NCI-H187 treated with DMSO at 0.1 percent for 48 hours (cell line): ENCODE measurements around the gene TNFRSF25.
"Not testable (repeated sequence)": the region's sequence is repeated elsewhere in the genome, so short reads cannot be mapped to it uniquely, and the experiment has no call there.

Source experiments
- DNase-seq: peaks from one replicate; lab custom pipeline; 2025; lab: John Stamatoyannopoulos, UW

TNFRSF25 gene

GRCh38 chr1:6501279-6501813 is 35.4 kb upstream of the TNFRSF25 start:
- no peak for DNase-seq

GRCh38 chr1:6500544-6501278 is 34.7 kb upstream of the TNFRSF25 start:
- DNase-seq = no peak

DNA sequence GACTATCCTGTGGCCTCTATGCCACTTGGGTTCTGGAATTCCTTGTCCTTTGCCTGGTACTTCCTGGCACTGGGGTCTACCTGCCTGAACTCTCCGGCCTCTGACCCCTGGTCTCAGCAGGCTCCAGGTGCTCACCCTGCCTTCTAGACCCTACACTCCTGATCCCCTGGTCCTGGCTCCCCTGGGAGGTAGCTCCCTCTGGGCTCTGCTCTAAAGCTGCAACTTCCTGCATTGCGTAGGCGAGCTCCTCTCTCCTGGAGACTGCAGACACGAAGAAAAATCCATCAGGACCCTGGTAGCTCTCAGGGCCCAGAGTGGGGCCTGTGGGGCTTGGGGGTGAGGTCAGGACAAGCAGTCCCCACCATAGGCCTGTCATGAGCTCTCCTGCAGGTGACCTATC is 33.3 kb upstream of the TNFRSF25 start:
- DNase-seq = no peak

DNA sequence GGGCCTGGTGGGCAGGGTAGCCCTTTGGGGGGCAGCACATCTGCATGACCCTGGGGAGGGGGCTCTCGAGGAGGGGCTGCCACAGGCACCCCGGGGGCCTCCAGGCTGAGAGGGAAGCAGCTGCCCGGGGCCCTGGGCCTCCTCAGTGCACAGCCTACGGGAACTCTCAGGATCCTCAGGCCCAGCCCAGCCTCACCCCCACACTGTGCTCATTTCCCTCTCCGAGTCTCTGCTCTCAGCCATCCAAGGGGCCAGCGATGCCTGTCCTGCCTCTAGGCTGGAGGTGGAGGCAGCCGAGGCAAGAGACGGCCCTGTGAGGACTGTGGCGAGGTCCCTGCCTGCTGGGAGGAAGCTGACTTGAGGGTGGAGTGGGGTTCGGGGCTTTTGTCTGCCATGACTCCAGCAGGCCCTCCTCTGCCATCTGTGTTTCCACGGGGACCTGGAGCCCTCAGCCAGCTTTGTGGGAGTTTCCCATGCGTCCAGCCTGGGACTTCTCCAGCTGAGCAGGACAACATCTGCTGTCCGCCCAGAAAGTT is 32.7 kb upstream of the TNFRSF25 start:
- DNase-seq = no peak

- DNase-seq = no peak
Observed at GRCh38 chr1:6497867-6498575, 32.0 kb upstream of the TNFRSF25 start.

- no peak for DNase-seq
Observed at GRCh38 chr1:6497215-6497866, 31.4 kb upstream of the TNFRSF25 start.

DNA sequence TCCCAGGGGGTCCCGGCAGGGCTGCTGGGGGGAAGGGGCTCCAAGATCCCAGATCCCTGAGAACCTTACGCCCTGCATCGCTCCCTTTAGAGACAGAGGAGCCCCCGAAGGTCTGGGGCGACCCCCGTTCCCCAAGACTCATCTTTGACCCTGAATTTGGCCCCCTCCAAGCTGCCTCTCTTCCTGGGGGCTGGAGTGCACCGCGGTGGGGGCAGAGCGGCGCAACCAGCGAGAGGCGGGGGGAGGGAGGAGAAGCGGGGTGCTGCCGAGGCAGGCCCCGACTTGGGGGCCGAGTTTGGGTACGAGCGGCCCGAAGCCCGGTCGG is 30.9 kb upstream of the TNFRSF25 start:
- DNase-seq = no peak

GRCh38 chr1:6496365-6496721 is 30.4 kb upstream of the TNFRSF25 start:
- DNase-seq = no peak

- no peak for DNase-seq
Observed at GRCh38 chr1:6495540-6496364, 29.8 kb upstream of the TNFRSF25 start.

DNA sequence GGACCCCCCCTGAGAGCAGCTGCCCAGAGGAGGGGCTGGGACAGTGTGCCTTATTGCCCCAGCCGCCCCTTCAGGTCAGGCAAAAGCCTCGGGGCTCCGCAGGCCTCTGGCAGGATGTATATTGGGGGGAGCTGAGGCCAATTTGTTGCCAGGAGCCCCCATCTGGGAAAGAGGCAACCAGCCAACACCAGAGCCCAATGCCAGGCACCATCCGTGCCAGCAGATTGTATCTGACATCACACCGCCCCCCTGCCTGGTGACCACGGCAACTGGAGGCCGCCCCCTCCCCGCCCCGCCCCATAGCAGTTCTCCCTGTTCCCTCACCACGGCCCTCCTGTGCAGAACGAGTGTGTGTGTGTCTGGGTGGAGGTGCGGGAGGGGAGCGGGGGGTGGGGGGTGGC is 29.1 kb upstream of the TNFRSF25 start:
- no peak for DNase-seq

GRCh38 chr1:6494627-6495026 is 28.7 kb upstream of the TNFRSF25 start:
- DNase-seq = no peak

DNA sequence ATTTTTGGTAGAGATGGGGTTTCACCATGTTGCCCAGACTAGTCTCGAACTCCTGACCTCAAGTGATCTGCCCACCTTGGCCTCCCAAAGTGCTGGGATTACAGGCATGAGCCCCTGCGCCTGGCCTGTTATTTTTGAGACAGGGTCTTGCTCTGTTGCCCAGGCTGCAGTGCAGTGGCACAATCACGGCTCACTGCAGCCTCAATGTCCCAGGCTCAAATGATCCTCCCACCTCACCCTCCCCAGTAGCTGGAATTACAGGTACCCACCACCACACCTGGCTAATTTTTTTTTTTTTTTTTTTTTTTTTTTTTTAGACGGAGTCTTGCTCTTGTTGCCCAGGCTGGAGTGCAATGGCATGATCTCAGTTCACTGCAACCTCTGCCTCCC is 27.9 kb upstream of the TNFRSF25 start:
- not testable (repeated sequence) for DNase-seq

- DNase-seq = no peak
Observed at GRCh38 chr1:6491966-6492365, 26.0 kb upstream of the TNFRSF25 start.

GRCh38 chr1:6491480-6491962 is 25.5 kb upstream of the TNFRSF25 start, which contains the start of gene PLEKHG5:
Gene PLEKHG5, minus strand, starts transcription at chr1:6491667. Its CDS starts 14,096 bp downstream, at chr1:6477571.
- no peak for DNase-seq

DNA sequence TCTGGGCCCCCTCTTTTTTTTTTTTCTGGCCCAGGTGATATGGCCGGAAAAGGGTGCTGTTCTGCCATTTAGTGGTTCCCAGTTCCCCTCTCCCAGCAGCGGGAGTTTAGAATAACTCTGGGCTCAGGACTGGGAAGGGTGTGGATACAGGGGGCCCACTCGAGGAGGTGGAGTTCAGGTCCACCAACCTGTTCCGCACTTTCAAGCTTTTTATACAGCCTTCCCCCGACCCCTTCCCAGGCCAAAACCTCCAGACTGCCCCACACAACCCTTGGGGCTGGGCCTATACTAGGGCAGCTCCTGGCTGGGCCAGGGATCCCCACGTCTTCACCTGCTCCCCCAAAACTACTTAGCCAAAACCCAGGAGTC is 25.1 kb upstream of the TNFRSF25 start:
- DNase-seq = no peak

GRCh38 chr1:6490181-6491080 is 24.5 kb upstream of the TNFRSF25 start:
- DNase-seq = no peak

GRCh38 chr1:6489799-6490180 is 23.8 kb upstream of the TNFRSF25 start:
- DNase-seq = no peak

GRCh38 chr1:6489383-6489765 is 23.4 kb upstream of the TNFRSF25 start:
- DNase-seq = no peak

DNA sequence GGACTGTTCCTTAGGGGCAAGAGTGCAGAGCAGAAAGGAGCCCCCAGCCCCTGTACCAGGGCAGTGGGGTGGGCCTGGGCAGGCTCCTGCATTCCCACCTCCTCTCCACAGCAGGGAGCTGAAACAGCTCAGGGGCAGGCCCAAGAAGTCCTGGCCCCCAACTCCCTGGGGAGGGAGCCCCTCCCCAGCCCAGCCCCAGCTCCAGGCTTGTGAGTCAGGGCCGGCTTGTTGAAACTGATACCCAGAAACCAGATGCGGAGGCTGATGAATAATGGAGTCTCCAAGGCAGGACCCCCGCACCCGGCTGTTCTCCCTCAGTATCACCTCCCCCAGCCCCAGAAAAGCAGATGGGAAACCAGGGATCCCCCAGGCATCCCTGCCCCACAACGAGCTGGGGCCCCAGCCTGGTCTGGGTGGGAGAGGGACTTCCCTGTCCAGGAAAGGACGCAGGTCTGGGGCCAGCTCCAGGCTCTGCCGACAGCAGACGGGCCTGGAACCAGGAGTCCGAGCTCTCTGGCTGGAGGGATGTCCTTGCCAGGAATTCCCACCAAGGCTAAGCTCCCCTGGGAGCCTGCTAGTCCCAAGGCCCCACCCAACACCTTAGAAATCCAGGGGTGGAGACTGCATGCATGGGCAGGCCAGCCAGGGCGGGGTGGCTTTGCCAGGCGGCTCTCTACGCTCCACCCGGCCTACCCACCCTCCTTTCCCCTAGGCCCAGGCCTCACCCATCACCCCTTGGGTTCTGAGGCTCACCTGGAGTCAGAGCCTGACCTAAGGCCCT is 22.8 kb upstream of the TNFRSF25 start:
- DNase-seq = no peak
